DOHH2 (cell line): ENCODE measurements around the gene GRM6.

Experiments used
- H3F3A ChIP-seq: fragments of 200-600 bp; sonication (generic), shearing (Covaris generic); 2 replicates; pipeline ENCODE4 v1.6.0; 2016; ENCODE audit warnings: antibody characterized with exemption, mild to moderate bottlenecking; ENCODE audit not compliant: control insufficient read depth, insufficient read depth
- H3K27ac ChIP-seq: fragments of 200-600 bp; sonication (generic); 2 replicates; pipeline ENCODE4 v1.5.1; 2014; ENCODE audit warnings: low read depth, mild to moderate bottlenecking, low read length, moderate library complexity
- H3K27me3 ChIP-seq: fragments of 200-600 bp; sonication (generic); 2 replicates; pipeline ENCODE4 v1.6.1; 2014; ENCODE audit warnings: mild to moderate bottlenecking, low read length, mixed read lengths; ENCODE audit not compliant: control insufficient read depth
- H3K36me3 ChIP-seq: fragments of 200-600 bp; sonication (generic); 2 replicates; pipeline ENCODE4 v1.6.1; 2014; ENCODE audit warnings: mild to moderate bottlenecking, low read length, moderate library complexity, mixed read lengths; ENCODE audit not compliant: control insufficient read depth
- H3K4me1 ChIP-seq: fragments of 200-600 bp; sonication (generic); 2 replicates; pipeline ENCODE4 v1.6.1; 2014; ENCODE audit warnings: mild to moderate bottlenecking, low read length, mixed read lengths; ENCODE audit not compliant: control insufficient read depth
- H3K4me2 ChIP-seq: fragments of 200-600 bp; sonication (generic); 2 replicates; pipeline ENCODE4 v1.6.0; 2014; ENCODE audit warnings: mild to moderate bottlenecking, low read length, moderate library complexity
- H3K4me3 ChIP-seq: fragments of 200-600 bp; sonication (generic); 2 replicates; pipeline ENCODE4 v1.5.1; 2014; ENCODE audit warnings: mild to moderate bottlenecking, low read length, mixed read lengths
- H3K79me2 ChIP-seq: fragments of 200-600 bp; sonication (generic); 2 replicates; pipeline ENCODE4 v1.6.1; 2014; ENCODE audit warnings: mild to moderate bottlenecking, low read length, mixed read lengths; ENCODE audit not compliant: control insufficient read depth
- H3K9me2 ChIP-seq: fragments of 200-600 bp; sonication (generic); replicated peaks from 2 replicates; pipeline ENCODE4 v1.6.1; 2014; ENCODE audit warnings: mild to moderate bottlenecking, low read length, mixed read lengths; ENCODE audit not compliant: control insufficient read depth
- H3K9me3 ChIP-seq: fragments of 200-600 bp; sonication (generic); 2 replicates; pipeline ENCODE4 v1.6.1; 2014; ENCODE audit warnings: antibody characterized with exemption, low read length, mixed read lengths; ENCODE audit not compliant: control insufficient read depth, insufficient read depth
- H4K20me1 ChIP-seq: fragments of 200-600 bp; sonication (generic); 2 replicates; pipeline ENCODE4 v1.6.0; 2014; ENCODE audit warnings: low read depth, mild to moderate bottlenecking, antibody characterized with exemption, low read length, moderate library complexity; ENCODE audit not compliant: control insufficient read depth, insufficient read depth
- CTCF ChIP-seq: fragments of 200-600 bp; sonication (generic); IDR thresholded peaks from one replicate; pipeline ENCODE4 v1.5.1; 2014; ENCODE audit warnings: antibody characterized with exemption, mild to moderate bottlenecking, low read depth, low read length; ENCODE audit not compliant: poor library complexity, severe bottlenecking
- EZH2phosphoT487 ChIP-seq: fragments of 200-600 bp; sonication (generic); IDR thresholded peaks from 2 replicates; pipeline ENCODE4 v1.6.1; 2017; ENCODE audit warnings: borderline replicate concordance, mild to moderate bottlenecking, antibody characterized with exemption, low read length, moderate library complexity, mixed read lengths

The GRM6 gene

GRCh38 chr5:179023528-179024189, 28.5 kb upstream of the GRM6 start, which contains the start of gene ZNF879:
ZNF879 (plus strand) TSS chr5:179023804; CDS start chr5:179025005, 1,201 bp downstream.
- Histone ChIP-seq H3K4me3 (peak within 1 kb of the TSS; percentile 68), H3K4me1 (peaks cover 5% of the 10 kb centered on the region; the same call in 1 of the 2 replicates), H3K9me2 (no peaks in the 10 kb centered on the region), H3K9me3 (no peaks in the 10 kb centered on the region; the same call in 1 of the 2 replicates), H3K27me3 (no peaks in the 10 kb centered on the region), H4K20me1 (no peaks in the 10 kb centered on the region), H3K36me3 (no peaks in the 10 kb centered on the region), H3K79me2 (no peaks in the 10 kb centered on the region), H3K4me2 (peak within 1 kb of the TSS; percentile 49), H3F3A (no peaks in the 10 kb centered on the region), H3K27ac (no peak within 1 kb of the TSS)
- TF ChIP-seq EZH2phosphoT487 (no peak), CTCF (no peak)

GRCh38 chr5:179008667-179009066, 13.5 kb upstream of the GRM6 start:
- H3F3A ChIP-seq: no peaks in the 10 kb centered on the region
- peaks cover 8% of the 10 kb centered on the region for H3K9me3 ChIP-seq
- H3K79me2 ChIP-seq: no peaks in the 10 kb centered on the region

GRCh38 chr5:179006564-179006963, 11.4 kb upstream of the GRM6 start:
- TF ChIP-seq CTCF (no peak), EZH2phosphoT487 (no peak)
- Histone ChIP-seq H3K9me2 (no peaks in the 10 kb centered on the region), H3K36me3 (no peaks in the 10 kb centered on the region), H3K79me2 (no peaks in the 10 kb centered on the region), H4K20me1 (no peaks in the 10 kb centered on the region), H3K4me3 (no peak overlapping the region), H3F3A (no peaks in the 10 kb centered on the region), H3K4me2 (no peak overlapping the region), H3K27ac (no peak overlapping the region), H3K27me3 (no peaks in the 10 kb centered on the region), H3K9me3 (0 out of 2 replicates have a peak, but pooled peaks cover 2% of the 10 kb centered on the region), H3K4me1 (no peaks in the 10 kb centered on the region)

More at GRCh38 chr5:179008667-179009066, 13.5 kb upstream of the GRM6 start:
- no peaks in the 10 kb centered on the region for H3K27me3 ChIP-seq
- H3K27ac ChIP-seq: no peak overlapping the region
- no peaks in the 10 kb centered on the region for H3K9me2 ChIP-seq
- TF ChIP-seq CTCF: peak; percentile 38
- TF ChIP-seq EZH2phosphoT487: no peak
- H3K4me3 ChIP-seq: no peak overlapping the region
- no peaks in the 10 kb centered on the region for H3K36me3 ChIP-seq
- no peaks in the 10 kb centered on the region for H4K20me1 ChIP-seq
- H3K4me1 ChIP-seq: no peaks in the 10 kb centered on the region
- H3K4me2 ChIP-seq: no peak overlapping the region
